GM19023 (cell line): Measurements from ENCODE around the gene ATG2B.
"Not testable (repeated sequence)": the region's sequence is repeated elsewhere in the genome, so short reads cannot be mapped to it uniquely, and the experiment has no call there.

Source experiments
- ATAC-seq: cut with Tn5 transposase; IDR thresholded peaks from one replicate; pipeline ENCODE4 v1.9.1; 2021; ENCODE audit warnings: mild to moderate bottlenecking, moderate library complexity; ENCODE audit not compliant: unreplicated experiment

ATG2B gene

DNA sequence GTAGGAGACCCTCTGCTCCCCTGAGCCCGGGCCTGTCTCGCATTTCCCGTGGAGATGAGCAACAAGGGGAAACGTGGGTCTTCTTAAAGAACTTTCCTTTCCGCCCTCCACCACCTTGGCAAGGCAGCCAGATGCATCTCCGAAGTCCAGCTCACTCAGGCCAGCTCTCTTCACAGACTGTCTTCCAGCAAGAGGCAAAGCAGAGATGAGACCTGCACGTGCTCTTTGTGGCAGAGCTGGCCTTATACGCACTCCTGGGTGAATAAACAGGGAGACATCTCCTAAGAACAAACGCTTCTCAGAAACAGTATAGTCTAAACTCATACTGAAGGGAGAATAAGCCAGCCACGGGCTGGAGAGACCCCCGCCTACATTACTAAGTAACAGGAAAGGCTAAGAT lies 108.5 kb downstream of the ATG2B start:
- no peak for ATAC-seq

DNA sequence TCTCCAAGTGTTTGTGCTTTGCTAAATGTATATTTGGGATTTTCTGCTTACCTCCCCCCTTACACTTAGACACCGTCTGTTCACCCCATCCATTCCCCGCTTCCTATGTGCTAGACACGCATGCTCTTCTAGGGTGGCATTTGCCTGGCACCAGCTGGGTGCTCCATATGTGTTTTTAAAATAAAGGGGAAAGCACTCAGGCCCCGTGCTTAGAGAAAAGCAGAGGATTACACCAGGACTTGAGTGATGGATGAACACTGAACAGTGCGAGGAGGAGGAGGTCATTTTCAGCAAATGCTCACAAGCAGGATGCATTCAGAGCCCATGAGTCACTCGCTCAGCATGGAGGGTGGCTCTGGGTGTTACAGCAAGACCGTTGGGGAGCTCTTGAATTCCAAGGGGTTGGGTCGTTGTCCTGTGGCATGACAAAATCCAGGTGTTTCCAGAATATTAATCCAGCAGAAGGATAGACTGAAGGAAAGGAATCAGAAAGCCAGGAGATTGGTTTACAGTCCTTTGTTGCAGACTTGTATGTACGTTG lies 110.1 kb downstream of the ATG2B start:
- no peak for ATAC-seq

DNA sequence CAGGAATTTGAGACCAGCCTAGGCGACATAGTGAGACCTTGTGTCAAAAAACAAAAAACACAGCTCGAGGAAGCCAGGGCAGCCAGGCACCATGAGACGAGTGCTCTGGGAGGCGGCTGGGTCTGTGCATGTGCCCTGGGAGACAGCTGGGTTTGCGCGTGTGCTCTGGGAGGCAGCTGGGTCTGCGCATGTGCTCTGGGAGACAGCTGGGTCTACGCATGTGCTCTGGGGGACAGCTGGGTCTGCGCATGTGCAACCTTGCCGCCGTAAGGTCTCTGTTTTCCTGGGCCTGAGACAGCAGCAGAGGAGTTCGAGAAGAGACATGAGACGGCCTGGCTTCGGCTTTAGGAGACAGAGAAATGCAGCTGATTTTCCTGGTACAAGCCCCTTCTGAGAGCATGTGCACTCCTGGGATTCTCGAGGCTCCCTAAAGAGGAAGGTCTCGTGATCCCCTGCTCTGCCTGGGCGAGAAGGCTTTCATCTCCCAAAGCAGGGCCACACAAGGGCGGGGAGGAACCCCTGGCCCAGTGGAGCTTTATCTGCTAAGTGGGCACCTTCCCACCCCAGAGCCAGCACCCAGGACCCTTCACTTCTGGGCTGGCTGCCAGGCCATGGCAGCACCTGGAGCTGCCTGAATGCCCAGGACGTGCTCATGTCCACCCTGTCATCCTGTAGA lies 110.7 kb downstream of the ATG2B start:
- no peak for ATAC-seq

DNA sequence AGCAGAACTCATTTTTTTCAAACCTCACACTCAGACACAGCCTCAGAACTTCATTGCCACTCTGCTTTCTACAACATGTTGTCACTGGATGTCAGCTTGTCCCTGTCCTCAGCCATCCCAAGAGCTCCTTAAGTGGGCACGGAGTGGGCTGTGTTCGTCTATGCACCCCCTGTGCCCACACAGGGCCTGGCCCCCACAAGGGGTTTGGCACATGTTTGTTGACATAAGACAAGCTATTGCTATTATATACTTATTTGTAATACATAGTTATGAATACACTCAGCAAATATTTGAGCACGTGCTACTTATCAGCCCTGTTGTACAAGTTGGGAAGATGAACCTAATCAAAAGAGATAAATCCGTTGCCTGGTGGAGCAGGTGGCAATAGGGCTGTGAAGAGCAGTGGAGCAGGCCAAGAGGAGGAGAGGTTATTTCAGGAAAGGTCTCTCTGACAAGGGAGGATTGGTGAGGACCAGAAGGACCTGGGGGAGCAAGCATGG lies 111.4 kb downstream of the ATG2B start:
- ATAC-seq: no peak

DNA sequence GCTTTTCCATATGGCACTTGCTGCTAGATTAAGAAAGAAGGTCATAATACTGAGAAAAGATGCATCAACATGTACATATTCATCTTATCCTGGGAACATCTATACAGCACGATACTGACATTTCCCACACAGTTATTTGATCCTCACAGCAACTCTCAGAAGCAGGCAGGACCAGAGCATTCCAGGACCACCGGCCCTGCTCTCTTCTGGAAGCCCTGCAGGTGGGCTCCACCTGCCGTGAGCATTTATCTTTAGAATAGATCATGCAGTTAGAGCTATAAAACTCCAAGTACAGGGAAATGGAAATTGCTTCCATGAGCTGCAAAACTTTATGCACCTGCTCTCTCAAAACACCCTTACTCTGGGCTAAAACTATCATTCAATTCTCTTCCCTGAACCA lies 112.7 kb downstream of the ATG2B start:
- ATAC-seq: no peak

DNA sequence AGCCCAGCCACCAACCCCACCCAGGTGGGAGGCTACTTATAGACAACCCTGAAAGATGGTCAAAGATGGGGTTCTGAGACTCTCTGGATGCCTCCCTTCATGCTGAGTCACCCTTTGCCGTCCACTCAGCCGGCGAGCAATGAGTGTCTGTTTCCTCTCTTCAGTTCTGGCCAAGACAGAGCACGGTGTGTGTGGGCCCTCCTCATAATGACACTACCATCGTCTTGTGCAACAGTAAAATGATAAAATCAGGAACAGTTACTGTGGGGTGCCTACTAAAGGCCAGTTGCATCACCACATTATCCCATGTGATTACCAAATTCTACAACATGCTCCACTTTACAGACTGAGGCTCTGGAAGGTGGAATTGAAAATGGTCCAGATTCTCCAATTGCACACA lies 114.1 kb downstream of the ATG2B start:
- ATAC-seq: no peak

DNA sequence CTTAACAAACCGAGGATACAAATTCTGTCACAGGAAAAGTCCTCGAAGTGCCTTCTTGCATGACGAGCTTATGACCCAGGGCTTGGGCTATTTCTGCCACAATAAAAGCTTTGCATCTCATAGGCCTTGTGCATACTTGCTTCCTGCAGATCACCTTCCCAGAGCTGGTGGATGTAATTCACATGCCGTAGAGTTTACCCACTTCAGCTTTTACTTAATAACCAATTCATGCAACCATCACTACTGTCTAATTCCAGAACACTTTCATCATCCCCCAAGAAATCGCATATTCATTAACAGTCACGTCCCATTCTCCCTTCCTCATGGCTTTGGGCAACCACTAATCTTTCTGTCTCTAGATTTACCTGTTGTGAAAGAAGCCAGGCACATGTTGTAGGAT lies 116.1 kb downstream of the ATG2B start:
- ATAC-seq: no peak

DNA sequence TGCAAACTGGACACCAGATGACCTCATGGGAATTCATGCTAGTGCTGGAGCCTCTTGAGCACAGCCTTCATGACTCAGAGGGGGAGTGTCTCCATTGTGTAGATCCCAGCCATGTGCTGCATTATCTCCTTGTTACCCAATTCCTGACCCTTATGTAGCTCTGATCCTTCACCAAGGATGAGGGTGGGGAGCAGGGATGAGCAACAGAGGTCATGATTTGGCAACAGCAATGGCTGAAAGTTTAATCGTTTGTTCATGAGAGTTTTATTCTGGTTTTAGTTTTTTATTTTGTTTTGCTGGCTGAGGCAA lies 116.6 kb downstream of the ATG2B start:
- no peak for ATAC-seq

DNA sequence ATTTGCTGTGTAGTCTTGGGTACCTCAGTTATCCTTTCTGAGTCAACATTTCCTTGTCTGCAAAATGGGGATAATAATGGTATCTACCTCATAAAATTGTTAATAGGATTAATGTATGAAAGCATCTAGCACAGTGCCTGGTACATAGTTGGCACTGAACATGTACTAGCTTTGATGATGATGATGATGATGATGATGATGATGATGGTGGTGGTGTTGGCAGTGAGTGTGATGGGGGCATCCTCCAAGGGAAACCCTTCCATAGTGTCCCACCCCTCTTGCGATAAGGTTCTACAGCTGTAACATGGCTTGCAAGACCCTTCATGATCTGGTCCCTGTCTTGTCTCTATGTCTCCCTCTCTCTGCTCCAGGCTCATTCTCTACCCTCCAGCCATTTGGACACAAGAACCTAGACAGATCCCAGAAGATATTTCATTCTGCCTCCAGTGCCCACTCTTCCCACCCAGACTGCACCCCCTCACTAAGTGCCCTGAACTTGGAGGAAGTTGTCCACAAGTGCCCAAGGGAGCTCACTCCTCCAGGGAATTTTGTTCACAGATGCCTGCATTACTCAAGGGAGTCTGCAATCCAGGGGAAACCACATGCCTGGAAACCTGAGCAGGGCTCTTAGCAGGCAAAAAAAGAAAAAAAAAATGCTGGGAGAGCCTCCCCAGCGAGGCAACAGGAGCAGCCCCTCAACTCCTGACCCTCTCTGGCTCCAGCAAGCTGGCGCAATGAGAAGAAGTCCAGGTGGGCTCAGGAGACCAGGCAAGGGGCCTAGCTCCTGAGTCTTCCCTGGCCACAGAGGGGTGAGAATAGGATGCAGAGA lies 117.2 kb downstream of the ATG2B start:
- no peak for ATAC-seq

DNA sequence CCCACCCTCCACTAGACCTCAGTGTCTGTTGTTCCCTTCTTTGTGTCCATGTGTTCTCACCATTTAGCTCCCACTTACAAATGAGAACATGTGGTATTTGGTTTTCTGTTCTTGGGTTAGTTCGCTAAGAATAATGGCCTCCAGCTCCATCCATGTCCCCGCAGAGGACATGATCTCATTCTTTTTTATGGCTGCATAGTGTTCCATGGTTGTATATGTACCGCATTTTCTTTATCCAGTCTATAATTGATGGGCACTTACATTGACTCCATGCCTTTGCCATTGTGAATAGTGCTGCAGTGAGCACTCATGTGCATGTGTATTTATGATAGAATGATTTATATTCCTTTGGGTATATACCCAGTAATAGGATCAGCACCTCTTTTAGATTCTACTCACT lies 118.1 kb downstream of the ATG2B start:
- not testable (repeated sequence) for ATAC-seq

DNA sequence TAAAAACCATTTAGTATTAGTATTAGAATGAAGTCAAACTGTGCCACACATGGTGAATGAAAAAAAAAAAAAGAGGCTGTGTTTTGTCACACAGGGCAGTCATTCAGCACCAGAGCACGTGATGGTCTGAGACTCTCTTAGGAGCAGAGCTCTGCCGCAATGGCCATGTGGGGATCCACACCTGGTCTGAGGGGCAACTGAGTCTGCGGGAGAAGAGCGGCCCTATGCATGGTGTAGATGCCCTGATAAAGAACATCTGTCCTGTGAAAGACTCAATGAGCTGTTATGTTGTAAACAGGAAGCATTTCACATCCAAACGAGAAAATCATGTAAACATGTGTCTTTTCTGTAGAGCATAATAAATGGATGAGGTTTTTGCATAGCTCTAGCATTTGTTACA lies 119.4 kb downstream of the ATG2B start:
- ATAC-seq: no peak

DNA sequence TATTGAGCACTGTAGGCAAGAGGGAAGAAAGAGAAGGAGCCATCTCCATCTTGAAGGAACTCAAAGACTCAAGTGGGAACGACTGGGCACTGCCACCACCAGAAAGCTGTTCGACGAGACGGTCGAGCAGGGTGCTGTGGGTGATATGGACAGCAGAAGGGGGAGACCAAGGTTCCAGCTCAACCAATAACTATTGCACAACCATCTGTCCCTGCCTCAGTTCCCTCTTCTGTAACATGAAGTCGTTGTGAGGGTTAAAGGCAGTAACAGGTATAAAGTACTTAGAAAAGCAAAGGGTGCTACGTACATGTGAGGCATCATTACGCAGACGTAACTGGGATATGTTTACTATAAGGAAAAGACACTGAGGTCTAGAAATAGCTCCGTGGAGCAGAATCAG lies 121.0 kb downstream of the ATG2B start:
- no peak for ATAC-seq

DNA sequence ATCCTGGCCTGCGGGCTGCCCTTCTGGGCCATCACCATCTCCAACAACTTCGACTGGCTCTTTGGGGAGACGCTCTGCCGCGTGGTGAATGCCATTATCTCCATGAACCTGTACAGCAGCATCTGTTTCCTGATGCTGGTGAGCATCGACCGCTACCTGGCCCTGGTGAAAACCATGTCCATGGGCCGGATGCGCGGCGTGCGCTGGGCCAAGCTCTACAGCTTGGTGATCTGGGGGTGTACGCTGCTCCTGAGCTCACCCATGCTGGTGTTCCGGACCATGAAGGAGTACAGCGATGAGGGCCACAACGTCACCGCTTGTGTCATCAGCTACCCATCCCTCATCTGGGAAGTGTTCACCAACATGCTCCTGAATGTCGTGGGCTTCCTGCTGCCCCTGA lies 122.5 kb downstream of the ATG2B start:
- no peak for ATAC-seq

DNA sequence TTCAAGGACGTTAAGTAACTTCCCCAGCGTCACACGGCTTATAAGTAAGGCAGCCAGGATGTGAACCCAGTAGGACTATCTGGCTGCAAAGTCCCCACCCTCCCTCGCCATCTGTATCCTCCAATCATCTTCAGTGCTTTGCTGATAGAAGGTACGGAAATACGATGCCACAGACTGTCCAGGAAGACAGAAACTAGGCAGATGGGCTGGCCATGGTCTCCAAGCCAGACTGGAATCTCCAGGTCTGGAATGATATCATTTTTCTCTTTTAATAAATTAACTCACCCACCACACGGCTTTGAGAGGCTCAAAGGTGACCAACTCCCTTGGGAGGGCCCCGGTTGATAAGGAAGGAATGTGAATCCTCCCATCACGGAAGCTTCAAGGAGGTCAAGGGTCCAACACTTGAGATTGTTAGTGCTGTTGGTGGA lies 123.4 kb downstream of the ATG2B start:
- ATAC-seq: no peak

DNA sequence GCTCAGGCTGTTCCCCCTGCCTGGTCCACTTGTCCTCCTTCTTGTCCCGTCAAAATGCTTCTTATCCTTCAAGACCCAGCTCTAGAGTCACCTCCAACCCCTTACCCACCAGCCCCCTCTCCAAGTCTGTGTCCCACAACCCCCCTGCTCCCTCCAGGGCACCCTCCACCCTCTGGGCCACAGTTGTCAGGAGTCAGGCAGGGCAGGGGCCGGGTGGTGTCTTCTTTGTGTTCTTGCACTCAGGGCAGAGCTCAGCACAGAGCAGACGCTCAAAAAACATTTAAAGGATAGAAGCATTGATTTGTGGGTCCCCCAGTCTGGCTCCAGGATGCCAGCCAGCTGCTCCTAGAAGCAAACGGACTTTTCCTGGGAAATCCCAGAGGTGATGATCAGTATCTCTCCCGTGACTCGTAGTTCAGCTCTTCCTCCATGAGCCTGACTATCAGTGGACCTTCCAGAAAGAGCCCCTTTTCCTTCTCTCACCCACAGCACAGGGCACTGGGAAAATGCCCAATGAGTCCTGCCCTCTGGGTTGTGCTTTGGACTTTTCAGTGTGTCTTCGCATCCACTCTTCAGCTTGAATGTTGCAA lies 124.4 kb downstream of the ATG2B start:
- ATAC-seq: no peak

DNA sequence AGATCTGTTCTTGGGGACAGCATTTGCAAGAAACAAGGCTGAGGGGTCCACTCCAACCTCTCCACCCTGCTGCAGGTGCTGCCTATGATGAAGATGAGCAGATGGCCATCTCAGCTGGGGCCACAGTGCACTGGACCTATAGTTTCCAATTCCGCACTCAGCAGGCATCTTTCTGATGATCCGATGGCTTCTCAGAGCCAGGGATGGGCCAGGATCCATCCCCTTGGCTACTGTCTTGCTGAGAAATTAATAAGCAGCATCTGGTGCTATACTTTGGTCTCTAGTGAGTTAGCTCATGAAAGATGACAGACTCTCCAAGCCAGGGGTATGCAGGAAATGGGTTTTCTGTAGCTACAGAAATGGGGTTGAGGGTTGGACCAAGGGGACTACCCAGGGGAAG lies 125.5 kb downstream of the ATG2B start:
- no peak for ATAC-seq

DNA sequence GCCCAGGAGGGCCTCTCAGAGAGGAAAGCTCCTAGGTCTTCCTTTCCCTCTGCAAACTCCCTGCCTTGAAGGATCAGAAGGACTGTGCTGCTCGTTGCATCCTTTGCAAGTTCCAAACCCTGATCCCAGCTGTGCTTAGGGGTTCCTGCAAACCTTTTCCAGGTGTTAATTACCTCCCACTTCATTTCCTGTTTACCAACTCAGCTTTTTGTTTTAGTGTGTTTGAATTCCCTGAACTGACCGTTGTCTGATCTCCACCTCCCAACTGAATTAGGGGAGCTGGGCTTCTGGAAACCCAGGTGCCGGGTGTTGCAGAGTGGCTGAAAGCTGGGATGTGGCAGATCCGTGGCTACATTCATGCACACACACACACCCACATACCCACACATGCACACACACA lies 127.7 kb downstream of the ATG2B start:
- no peak for ATAC-seq

DNA sequence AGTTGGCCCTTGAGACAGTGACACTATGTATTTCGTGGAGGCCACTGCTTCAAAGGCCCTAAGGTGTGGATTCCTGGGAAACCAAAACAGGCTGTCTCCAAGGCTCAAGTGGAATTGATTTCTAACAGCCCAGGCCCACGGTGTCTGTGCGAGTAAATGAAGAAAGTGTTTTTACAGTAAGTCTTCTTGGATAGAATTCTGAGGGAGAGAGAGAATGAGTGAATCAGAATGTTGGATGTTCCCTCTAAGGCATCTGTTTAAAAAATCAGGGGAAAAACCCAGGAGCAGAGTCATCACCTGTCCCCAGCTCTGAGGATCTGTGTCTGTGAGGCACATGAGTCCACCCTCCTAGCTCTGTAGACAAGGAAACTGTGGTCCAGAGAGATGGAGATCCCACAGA lies 129.5 kb downstream of the ATG2B start:
- ATAC-seq: no peak

DNA sequence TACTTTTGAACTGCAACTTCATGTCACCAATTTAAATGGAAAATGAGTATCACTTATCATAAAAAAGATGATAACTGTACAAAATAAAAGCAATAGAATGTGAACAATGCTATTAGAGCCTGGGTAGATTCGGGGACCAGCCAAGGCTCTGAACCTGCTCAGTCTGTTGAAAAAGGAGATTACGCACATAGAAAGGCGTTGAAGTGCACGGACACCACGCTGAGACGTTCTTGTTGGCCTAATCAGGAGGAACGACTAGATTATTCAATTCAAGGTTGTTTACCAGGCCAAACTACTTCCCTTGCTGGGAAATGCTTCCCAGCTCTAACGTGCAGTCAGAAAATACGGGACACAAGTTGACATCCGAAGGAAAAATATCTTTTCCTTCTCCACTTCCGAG lies 130.6 kb downstream of the ATG2B start:
- ATAC-seq: no peak

DNA sequence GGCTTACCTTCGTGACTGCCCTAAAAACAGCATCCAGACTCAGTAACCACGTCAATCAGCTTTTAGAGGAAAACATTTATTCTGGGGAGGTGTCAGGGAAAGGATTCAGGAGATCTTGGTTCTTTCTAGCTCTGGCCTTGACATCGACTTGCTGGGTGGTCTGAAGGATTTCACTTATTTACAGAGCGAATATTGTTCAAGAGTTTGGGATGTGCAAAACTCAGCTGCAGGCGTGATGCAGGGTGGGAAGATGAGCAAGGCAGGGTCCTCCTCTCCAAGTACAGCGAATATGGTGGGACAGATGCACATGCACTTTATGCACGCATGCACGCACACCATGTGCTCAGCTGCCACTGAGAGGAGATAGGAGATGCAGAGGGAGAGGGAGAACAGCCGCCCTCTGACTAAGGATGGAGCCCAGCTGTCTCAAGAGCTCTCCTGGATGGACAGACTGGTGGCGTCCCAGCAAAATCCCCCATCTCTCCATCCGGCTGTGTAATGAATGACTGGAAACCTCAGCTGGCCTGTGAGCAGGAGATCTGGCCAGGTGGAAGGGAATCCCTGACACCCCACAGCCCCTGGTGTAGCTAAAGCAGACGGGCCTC lies 131.5 kb downstream of the ATG2B start:
- no peak for ATAC-seq

DNA sequence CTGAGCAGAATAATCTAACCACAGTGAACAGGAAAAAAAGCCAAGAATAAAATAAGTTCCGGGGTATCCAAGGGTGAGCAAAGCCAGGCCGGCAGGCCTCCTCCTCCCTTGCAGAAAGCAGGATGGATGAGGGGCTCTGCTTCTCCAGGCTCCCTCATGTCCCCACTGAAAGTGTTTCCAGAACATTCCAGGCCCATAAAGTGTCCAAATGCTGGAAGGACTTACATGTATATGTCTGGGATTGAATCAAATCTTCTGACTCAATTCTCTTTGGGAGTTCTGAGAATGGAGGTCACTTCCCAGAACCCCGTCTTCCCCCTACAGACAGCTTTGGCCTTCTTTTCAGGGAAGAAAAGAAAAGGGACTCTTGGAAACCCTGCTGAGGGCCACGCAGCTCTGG lies 132.1 kb downstream of the ATG2B start:
- ATAC-seq: no peak

DNA sequence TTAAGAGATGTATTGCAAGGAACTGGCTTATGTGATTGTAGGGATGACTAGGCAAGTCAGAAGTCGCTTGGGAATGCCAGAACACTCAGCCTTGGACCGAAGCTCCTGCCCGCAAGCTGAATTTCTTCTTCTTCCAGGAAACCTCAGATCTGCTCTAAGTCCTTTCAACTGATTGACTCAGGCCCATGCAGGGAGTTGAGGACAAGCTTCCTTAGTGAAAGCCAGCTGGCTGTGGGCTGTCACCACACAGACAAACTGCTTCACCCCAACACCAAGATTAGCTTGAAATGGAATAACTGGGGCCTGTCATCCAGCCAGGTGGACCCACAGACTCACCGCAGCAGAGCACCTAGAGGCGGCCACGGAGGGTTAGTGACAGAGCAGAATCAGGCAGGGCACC lies 133.8 kb downstream of the ATG2B start:
- ATAC-seq: no peak
